Measurements from ENCODE around the gene DNAJB6.

The DNAJB6 gene

GRCh38 chr7:157358041-157358752, 21.4 kb downstream of the DNAJB6 start:
- H3K4me1 ChIP-seq (ENCODE audit: control insufficient read depth, low read depth, low read length) = peaks cover 15% of the 10 kb centered on the region
- H3K9ac ChIP-seq (ENCODE audit: low read length) = no peak overlapping the region
- H3K9me3 ChIP-seq (ENCODE audit: control insufficient read depth, low read depth, low read length) = no peaks in the 10 kb centered on the region
- H3K4me3 ChIP-seq (ENCODE audit: low read length) = no peak overlapping the region
- H3K27ac ChIP-seq (ENCODE audit: low read length) = no peak overlapping the region
- no peaks in the 10 kb centered on the region for H3K27me3 ChIP-seq (ENCODE audit: control insufficient read depth, insufficient read depth, low read length)
- peaks cover 48% of the 10 kb centered on the region for H3K36me3 ChIP-seq (ENCODE audit: control insufficient read depth, low read depth, low read length)

GRCh38 chr7:157358753-157359096, 21.9 kb downstream of the DNAJB6 start:
- H3K4me3 ChIP-seq (ENCODE audit: low read length) = no peak overlapping the region
- peaks cover 54% of the 10 kb centered on the region for H3K36me3 ChIP-seq (ENCODE audit: control insufficient read depth, low read depth, low read length)
- H3K9me3 ChIP-seq (ENCODE audit: control insufficient read depth, low read depth, low read length) = no peaks in the 10 kb centered on the region
- no peaks in the 10 kb centered on the region for H3K27me3 ChIP-seq (ENCODE audit: control insufficient read depth, insufficient read depth, low read length)
- H3K9ac ChIP-seq (ENCODE audit: low read length) = no peak overlapping the region
- H3K4me1 ChIP-seq (ENCODE audit: control insufficient read depth, low read depth, low read length) = peaks cover 15% of the 10 kb centered on the region
- no peak overlapping the region for H3K27ac ChIP-seq (ENCODE audit: low read length)

- H3K27me3 ChIP-seq (ENCODE audit: control insufficient read depth, insufficient read depth, low read length) = no peaks in the 10 kb centered on the region
- H3K27ac ChIP-seq (ENCODE audit: low read length) = no peak overlapping the region
- peaks cover 62% of the 10 kb centered on the region for H3K36me3 ChIP-seq (ENCODE audit: control insufficient read depth, low read depth, low read length)
- H3K9ac ChIP-seq (ENCODE audit: low read length) = no peak overlapping the region
- no peaks in the 10 kb centered on the region for H3K9me3 ChIP-seq (ENCODE audit: control insufficient read depth, low read depth, low read length)
- H3K4me1 ChIP-seq (ENCODE audit: control insufficient read depth, low read depth, low read length) = peaks cover 15% of the 10 kb centered on the region
- H3K4me3 ChIP-seq (ENCODE audit: low read length) = no peak overlapping the region
Measured at GRCh38 chr7:157359581-157359980, 22.8 kb downstream of the DNAJB6 start.

GRCh38 chr7:157360483-157361025, 23.8 kb downstream of the DNAJB6 start:
- Histone ChIP-seq H3K36me3 (ENCODE audit: control insufficient read depth, low read depth, low read length) (peaks cover 70% of the 10 kb centered on the region), H3K4me1 (ENCODE audit: control insufficient read depth, low read depth, low read length) (peaks cover 11% of the 10 kb centered on the region), H3K27me3 (ENCODE audit: control insufficient read depth, insufficient read depth, low read length) (no peaks in the 10 kb centered on the region), H3K27ac (ENCODE audit: low read length) (no peak overlapping the region), H3K4me3 (ENCODE audit: low read length) (no peak overlapping the region), H3K9me3 (ENCODE audit: control insufficient read depth, low read depth, low read length) (no peaks in the 10 kb centered on the region), H3K9ac (ENCODE audit: low read length) (no peak overlapping the region)

- peaks cover 71% of the 10 kb centered on the region for H3K36me3 ChIP-seq (ENCODE audit: control insufficient read depth, low read depth, low read length)
- H3K9me3 ChIP-seq (ENCODE audit: control insufficient read depth, low read depth, low read length) = no peaks in the 10 kb centered on the region
- H3K27ac ChIP-seq (ENCODE audit: low read length) = no peak overlapping the region
- H3K4me3 ChIP-seq (ENCODE audit: low read length) = no peak overlapping the region
- no peaks in the 10 kb centered on the region for H3K27me3 ChIP-seq (ENCODE audit: control insufficient read depth, insufficient read depth, low read length)
- H3K9ac ChIP-seq (ENCODE audit: low read length) = no peak overlapping the region
- H3K4me1 ChIP-seq (ENCODE audit: control insufficient read depth, low read depth, low read length) = peaks cover 4% of the 10 kb centered on the region
Measured at GRCh38 chr7:157361537-157361936, 24.7 kb downstream of the DNAJB6 start.

GRCh38 chr7:157362729-157363128, 25.9 kb downstream of the DNAJB6 start:
- no peaks in the 10 kb centered on the region for H3K9me3 ChIP-seq (ENCODE audit: control insufficient read depth, low read depth, low read length)
- no peaks in the 10 kb centered on the region for H3K4me1 ChIP-seq (ENCODE audit: control insufficient read depth, low read depth, low read length)
- H3K36me3 ChIP-seq (ENCODE audit: control insufficient read depth, low read depth, low read length) = peaks cover 83% of the 10 kb centered on the region
- H3K27ac ChIP-seq (ENCODE audit: low read length) = no peak overlapping the region
- H3K9ac ChIP-seq (ENCODE audit: low read length) = no peak overlapping the region
- no peak overlapping the region for H3K4me3 ChIP-seq (ENCODE audit: low read length)
- no peaks in the 10 kb centered on the region for H3K27me3 ChIP-seq (ENCODE audit: control insufficient read depth, insufficient read depth, low read length)

GRCh38 chr7:157366722-157367121, 29.9 kb downstream of the DNAJB6 start:
- peaks cover 89% of the 10 kb centered on the region for H3K36me3 ChIP-seq (ENCODE audit: control insufficient read depth, low read depth, low read length)
- H3K27me3 ChIP-seq (ENCODE audit: control insufficient read depth, insufficient read depth, low read length) = no peaks in the 10 kb centered on the region
- no peak overlapping the region for H3K4me3 ChIP-seq (ENCODE audit: low read length)
- H3K9me3 ChIP-seq (ENCODE audit: control insufficient read depth, low read depth, low read length) = no peaks in the 10 kb centered on the region
- H3K27ac ChIP-seq (ENCODE audit: low read length) = no peak overlapping the region
- no peak overlapping the region for H3K9ac ChIP-seq (ENCODE audit: low read length)
- H3K4me1 ChIP-seq (ENCODE audit: control insufficient read depth, low read depth, low read length) = no peaks in the 10 kb centered on the region

GRCh38 chr7:157368955-157369354, 32.2 kb downstream of the DNAJB6 start:
- H3K36me3 ChIP-seq (ENCODE audit: control insufficient read depth, low read depth, low read length) = peaks cover 93% of the 10 kb centered on the region
- no peaks in the 10 kb centered on the region for H3K27me3 ChIP-seq (ENCODE audit: control insufficient read depth, insufficient read depth, low read length)
- H3K4me1 ChIP-seq (ENCODE audit: control insufficient read depth, low read depth, low read length) = no peaks in the 10 kb centered on the region
- H3K9me3 ChIP-seq (ENCODE audit: control insufficient read depth, low read depth, low read length) = no peaks in the 10 kb centered on the region
- H3K27ac ChIP-seq (ENCODE audit: low read length) = no peak overlapping the region
- H3K4me3 ChIP-seq (ENCODE audit: low read length) = no peak overlapping the region
- no peak overlapping the region for H3K9ac ChIP-seq (ENCODE audit: low read length)

GRCh38 chr7:157370742-157371141, 33.9 kb downstream of the DNAJB6 start:
- Histone ChIP-seq H3K4me3 (ENCODE audit: low read length) (no peak overlapping the region), H3K36me3 (ENCODE audit: control insufficient read depth, low read depth, low read length) (peaks cover 83% of the 10 kb centered on the region), H3K9me3 (ENCODE audit: control insufficient read depth, low read depth, low read length) (no peaks in the 10 kb centered on the region), H3K9ac (ENCODE audit: low read length) (no peak overlapping the region), H3K27me3 (ENCODE audit: control insufficient read depth, insufficient read depth, low read length) (no peaks in the 10 kb centered on the region), H3K27ac (ENCODE audit: low read length) (no peak overlapping the region), H3K4me1 (ENCODE audit: control insufficient read depth, low read depth, low read length) (no peaks in the 10 kb centered on the region)

- Histone ChIP-seq H3K27ac (ENCODE audit: low read length) (no peak overlapping the region), H3K27me3 (ENCODE audit: control insufficient read depth, insufficient read depth, low read length) (no peaks in the 10 kb centered on the region), H3K36me3 (ENCODE audit: control insufficient read depth, low read depth, low read length) (peaks cover 82% of the 10 kb centered on the region), H3K9me3 (ENCODE audit: control insufficient read depth, low read depth, low read length) (no peaks in the 10 kb centered on the region), H3K9ac (ENCODE audit: low read length) (no peak overlapping the region), H3K4me3 (ENCODE audit: low read length) (no peak overlapping the region), H3K4me1 (ENCODE audit: control insufficient read depth, low read depth, low read length) (no peaks in the 10 kb centered on the region)
Measured at GRCh38 chr7:157371296-157371695, 34.5 kb downstream of the DNAJB6 start.

GRCh38 chr7:157372300-157373232, 35.8 kb downstream of the DNAJB6 start:
- no peaks in the 10 kb centered on the region for H3K27me3 ChIP-seq (ENCODE audit: control insufficient read depth, insufficient read depth, low read length)
- no peak overlapping the region for H3K4me3 ChIP-seq (ENCODE audit: low read length)
- H3K9me3 ChIP-seq (ENCODE audit: control insufficient read depth, low read depth, low read length) = no peaks in the 10 kb centered on the region
- H3K9ac ChIP-seq (ENCODE audit: low read length) = no peak overlapping the region
- peaks cover 70% of the 10 kb centered on the region for H3K36me3 ChIP-seq (ENCODE audit: control insufficient read depth, low read depth, low read length)
- H3K27ac ChIP-seq (ENCODE audit: low read length) = no peak overlapping the region
- no peaks in the 10 kb centered on the region for H3K4me1 ChIP-seq (ENCODE audit: control insufficient read depth, low read depth, low read length)

Data from iPS-18a (cell line).